IPS-NIHi11 (cell line): ENCODE results near the gene SNRPD3.

Source experiments
- DNase-seq: peaks from one replicate; pipeline ENCODE4 v3.0.0; 2012; ENCODE audit warnings: mixed read lengths, low spot score

The SNRPD3 gene

GRCh38 chr22:24567668-24568067, 11.9 kb downstream of the SNRPD3 start:
- no peak for DNase-seq

- DNase-seq, result no peak
Measured at GRCh38 chr22:24571266-24571665, 15.5 kb downstream of the SNRPD3 start.

GRCh38 chr22:24576778-24577177, 21.0 kb downstream of the SNRPD3 start:
- DNase-seq, result no peak

GRCh38 chr22:24578355-24579257, 22.8 kb downstream of the SNRPD3 start:
- no peak for DNase-seq

GRCh38 chr22:24579258-24579601, 23.4 kb downstream of the SNRPD3 start:
- no peak for DNase-seq

- DNase-seq, result no peak
Measured at GRCh38 chr22:24580276-24580675, 24.5 kb downstream of the SNRPD3 start.

GRCh38 chr22:24582056-24582814, 26.4 kb downstream of the SNRPD3 start:
- no peak for DNase-seq

GRCh38 chr22:24583221-24584165, 27.7 kb downstream of the SNRPD3 start:
- DNase-seq, result no peak

GRCh38 chr22:24584166-24584790, 28.5 kb downstream of the SNRPD3 start:
- DNase-seq, result no peak

- no peak for DNase-seq
Measured at GRCh38 chr22:24584871-24585411, 29.1 kb downstream of the SNRPD3 start.

GRCh38 chr22:24585461-24585860, 29.7 kb downstream of the SNRPD3 start:
- no peak for DNase-seq

GRCh38 chr22:24585927-24586546, 30.2 kb downstream of the SNRPD3 start:
- DNase-seq, result no peak

- no peak for DNase-seq
Measured at GRCh38 chr22:24587251-24587650, 31.5 kb downstream of the SNRPD3 start.

- no peak for DNase-seq
Measured at GRCh38 chr22:24587948-24588347, 32.1 kb downstream of the SNRPD3 start.

GRCh38 chr22:24588381-24588756, 32.6 kb downstream of the SNRPD3 start:
- no peak for DNase-seq

- no peak for DNase-seq
Measured at GRCh38 chr22:24588757-24589481, 33.1 kb downstream of the SNRPD3 start.

GRCh38 chr22:24589518-24590030, 33.8 kb downstream of the SNRPD3 start:
- no peak for DNase-seq

- DNase-seq, result no peak
Measured at GRCh38 chr22:24590596-24591173, 34.9 kb downstream of the SNRPD3 start.

- DNase-seq, result no peak
Measured at GRCh38 chr22:24591286-24591830, 35.6 kb downstream of the SNRPD3 start.
